ENCODE results near the gene FLNC. TPM values are rescaled to one million over a fixed set of nuclear protein-coding genes. Genes with fewer than 3 reads are reported as not detected.

Gene FLNC
- total RNA-seq, 1 donor from 2014 or later, result 7.7 TPM

GRCh38 chr7:128906001-128906765, 76.0 kb downstream of the FLNC start:
- DNase-seq, result peak; percentile 36
- no peak for ATAC-seq

DNA sequence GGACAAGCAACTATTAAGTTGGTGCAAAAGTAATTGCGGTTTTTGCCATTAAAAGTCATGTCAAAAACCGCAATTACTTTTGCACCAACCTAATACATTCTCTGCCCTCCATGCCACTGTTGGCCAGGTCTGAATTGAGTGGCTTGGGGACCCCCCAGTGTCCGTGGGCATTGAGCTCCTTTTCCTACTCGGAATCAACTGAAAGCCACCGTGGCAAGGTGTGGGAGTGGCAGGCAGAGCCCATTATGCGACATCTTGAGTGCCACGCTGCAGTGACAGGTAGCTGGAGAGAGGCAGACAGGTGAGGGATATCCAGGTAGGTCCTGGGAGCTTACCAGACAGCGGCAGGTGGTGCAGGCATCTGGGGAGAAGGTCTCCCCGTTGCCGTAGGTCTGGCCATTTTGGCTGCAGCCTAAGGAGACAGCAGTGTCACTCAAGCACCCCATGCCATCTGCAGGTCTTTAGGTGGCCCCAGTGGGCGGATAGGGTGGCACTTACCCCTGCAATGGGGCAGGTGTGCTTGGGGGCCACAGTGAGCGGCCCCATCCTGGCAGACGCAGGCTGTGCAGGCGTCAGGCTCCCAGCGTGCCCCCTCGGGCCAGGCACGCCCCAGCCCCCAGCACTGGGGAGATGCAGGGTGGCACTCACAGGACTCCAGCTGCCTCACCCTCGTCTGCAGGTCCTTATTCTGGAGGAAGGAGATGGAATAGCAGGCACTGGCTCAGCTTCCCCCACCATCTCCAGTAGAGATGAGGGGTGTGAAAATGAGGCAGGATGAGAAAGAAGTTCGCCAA, 76.8 kb downstream of the FLNC start:
- Histone ChIP-seq H3K27ac (no peak overlapping the region), H3K27me3 (peaks cover 50% of the 10 kb centered on the region), H3K36me3 (no peaks in the 10 kb centered on the region), H3K9me3 (no peaks in the 10 kb centered on the region), H3K4me3 (no peak overlapping the region), H3K4me1 (peaks cover 7% of the 10 kb centered on the region)
- peak; percentile 46 for DNase-seq
- no peak for TF ChIP-seq CTCF (IDR thresholded peaks at IDR 0.05)
- intact Hi-C loops (cut with DNase I), result no loop called here
- no peak for ATAC-seq

More at GRCh38 chr7:128906001-128906765, 76.0 kb downstream of the FLNC start:
- TF ChIP-seq CTCF (IDR thresholded peaks at IDR 0.05), result no peak
- H3K27ac ChIP-seq, result no peak overlapping the region
- intact Hi-C loops (cut with DNase I), result no loop called here
- H3K36me3 ChIP-seq, result no peaks in the 10 kb centered on the region
- H3K9me3 ChIP-seq, result no peaks in the 10 kb centered on the region
- H3K4me1 ChIP-seq, result peaks cover 7% of the 10 kb centered on the region
- peaks cover 42% of the 10 kb centered on the region for H3K27me3 ChIP-seq
- H3K4me3 ChIP-seq, result no peak overlapping the region

Other genes starting within 250 kb of the FLNC start
- 2.1 TPM for gene GARIN1A, start 158.1 kb upstream of the FLNC start, total RNA-seq
- gene CALU, start 91.0 kb upstream of the FLNC start, total RNA-seq, result 100 TPM
- gene OPN1SW, start 54.6 kb upstream of the FLNC start, total RNA-seq, result not detected
- gene CCDC136, start 38.4 kb upstream of the FLNC start, total RNA-seq, result 3.1 TPM
- gene ATP6V1F, start 32.5 kb downstream of the FLNC start, total RNA-seq, result 180 TPM
- 1.3 TPM for gene KCP, start 80.3 kb downstream of the FLNC start, total RNA-seq
- 29.4 TPM for gene IRF5, start 107.5 kb downstream of the FLNC start, total RNA-seq
- gene TNPO3, start 224.7 kb downstream of the FLNC start, total RNA-seq, result 31.1 TPM

Data from upper lobe of right lung (tissue), 1 donor.